ENCODE data around the gene TTC28. TPM values are rescaled to one million over a fixed set of nuclear protein-coding genes. Genes with fewer than 3 reads are reported as not detected.
A peak's percentile ranks its signal among the peaks of the same experiment; 100 is the strongest.
"Not testable (repeated sequence)": the region's sequence is repeated elsewhere in the genome, so short reads cannot be mapped to it uniquely, and the experiment has no call there.

Gene TTC28
- polyA plus RNA-seq, 6 donors from 2014 or later: 2.2 to 5.0 (median 2.9) TPM

GRCh38 chr22:28467055-28467454 is 212.6 kb downstream of the TTC28 start:
- H3K4me1 Mint-ChIP-seq; H3K27ac Mint-ChIP-seq; DNase-seq; H3K4me3 Mint-ChIP-seq; H3K36me3 Mint-ChIP-seq; ATAC-seq (ENCODE audit: low read depth in 2 of 2); H3K9me3 Mint-ChIP-seq: not testable (repeated sequence)
- peaks cover 0 to 24% (median 6%) of the 10 kb centered on the region in 3 donors for H3K27me3 Mint-ChIP-seq

- no peak for ATAC-seq (ENCODE audit: low read depth in 2 of 2)
- H3K4me3 Mint-ChIP-seq: no peak overlapping the region
These were observed 213.2 kb downstream of the TTC28 start for GRCh38 chr22:28466399-28466798.

GRCh38 chr22:28465841-28466240 is 213.8 kb downstream of the TTC28 start:
- Mint-ChIP-seq H3K27me3 (peaks cover 0 to 19% (median 6%) of the 10 kb centered on the region in 3 donors), H3K27ac (no peak overlapping the region), H3K4me1 (no peaks in the 10 kb centered on the region), H3K9me3 (no peaks in the 10 kb centered on the region), H3K4me3 (no peak overlapping the region), H3K36me3 (no peaks in the 10 kb centered on the region)
- DNase-seq (no peak), ATAC-seq (ENCODE audit: low read depth in 2 of 2) (no peak)

More at GRCh38 chr22:28466399-28466798, 213.2 kb downstream of the TTC28 start:
- Mint-ChIP-seq H3K4me1 (no peaks in the 10 kb centered on the region), H3K27ac (no peak overlapping the region), H3K9me3 (no peaks in the 10 kb centered on the region), H3K36me3 (no peaks in the 10 kb centered on the region), H3K27me3 (peaks cover 0 to 24% (median 6%) of the 10 kb centered on the region in 3 donors)
- no peak for DNase-seq

- Mint-ChIP-seq H3K4me3 (no peak overlapping the region), H3K9me3 (no peaks in the 10 kb centered on the region), H3K27me3 (peaks cover 0 to 8% (median 2%) of the 10 kb centered on the region in 3 donors), H3K36me3 (no peaks in the 10 kb centered on the region), H3K4me1 (no peaks in the 10 kb centered on the region), H3K27ac (peak overlapping the region in 2 of 6 donors; percentile 22 to 54)
- ATAC-seq (ENCODE audit: low read depth in 2 of 2) (no peak), DNase-seq (no peak)
These were observed 215.5 kb downstream of the TTC28 start for GRCh38 chr22:28464127-28464526.

- H3K4me1 Mint-ChIP-seq, H3K4me3 Mint-ChIP-seq, H3K27me3 Mint-ChIP-seq: not testable (repeated sequence)
These were observed 216.2 kb downstream of the TTC28 start for GRCh38 chr22:28463408-28463807.

GRCh38 chr22:28462901-28463300 is 216.7 kb downstream of the TTC28 start:
- ATAC-seq (ENCODE audit: low read depth in 2 of 2): no peak
- Mint-ChIP-seq H3K27me3 (peaks cover 0 to 5% (median 0%) of the 10 kb centered on the region in 3 donors), H3K4me3 (no peak overlapping the region), H3K27ac (no peak overlapping the region), H3K36me3 (no peaks in the 10 kb centered on the region), H3K4me1 (no peaks in the 10 kb centered on the region), H3K9me3 (no peaks in the 10 kb centered on the region)
- no peak for DNase-seq

More at GRCh38 chr22:28463408-28463807, 216.2 kb downstream of the TTC28 start:
- not testable (repeated sequence) for H3K27ac Mint-ChIP-seq; H3K9me3 Mint-ChIP-seq; H3K36me3 Mint-ChIP-seq; DNase-seq; ATAC-seq (ENCODE audit: low read depth in 2 of 2)

- ATAC-seq (ENCODE audit: low read depth in 2 of 2) (no peak), DNase-seq (no peak)
- Mint-ChIP-seq H3K4me1 (no peaks in the 10 kb centered on the region), H3K4me3 (no peak overlapping the region), H3K9me3 (no peaks in the 10 kb centered on the region), H3K27ac (no peak overlapping the region), H3K27me3 (peaks cover 0 to 5% (median 0%) of the 10 kb centered on the region in 3 donors), H3K36me3 (no peaks in the 10 kb centered on the region)
These were observed 217.6 kb downstream of the TTC28 start for GRCh38 chr22:28462041-28462440.

GRCh38 chr22:28454431-28455064 is 225.1 kb downstream of the TTC28 start:
- H3K27ac Mint-ChIP-seq: no peak overlapping the region
- ATAC-seq (ENCODE audit: low read depth in 2 of 2): no peak
- no peaks in the 10 kb centered on the region for H3K4me1 Mint-ChIP-seq
- H3K4me3 Mint-ChIP-seq: no peak overlapping the region
- peaks cover 0 to 14% (median 1%) of the 10 kb centered on the region in 7 donors for H3K9me3 Mint-ChIP-seq
- H3K36me3 Mint-ChIP-seq: no peaks in the 10 kb centered on the region
- peaks cover 0 to 13% (median 9%) of the 10 kb centered on the region in 3 donors for H3K27me3 Mint-ChIP-seq
- no peak for DNase-seq

GRCh38 chr22:28450109-28450508 is 229.5 kb downstream of the TTC28 start:
- no peaks in the 10 kb centered on the region for H3K36me3 Mint-ChIP-seq
- peaks cover 0 to 14% (median 1%) of the 10 kb centered on the region in 7 donors for H3K9me3 Mint-ChIP-seq
- peaks cover 4 to 30% (median 21%) of the 10 kb centered on the region in 3 donors for H3K27me3 Mint-ChIP-seq
- no peak overlapping the region for H3K4me3 Mint-ChIP-seq
- ATAC-seq (ENCODE audit: low read depth in 2 of 2): no peak
- no peak overlapping the region for H3K27ac Mint-ChIP-seq
- no peaks in the 10 kb centered on the region for H3K4me1 Mint-ChIP-seq
- DNase-seq: no peak

GRCh38 chr22:28449041-28449440 is 230.6 kb downstream of the TTC28 start:
- peaks cover 4 to 37% (median 27%) of the 10 kb centered on the region in 3 donors for H3K27me3 Mint-ChIP-seq
- peaks cover 0 to 14% (median 1%) of the 10 kb centered on the region in 7 donors for H3K9me3 Mint-ChIP-seq
- H3K4me1 Mint-ChIP-seq: no peaks in the 10 kb centered on the region

GRCh38 chr22:28448625-28449024 is 231.0 kb downstream of the TTC28 start:
- Mint-ChIP-seq H3K27me3 (peaks cover 4 to 36% (median 24%) of the 10 kb centered on the region in 3 donors), H3K4me1 (peaks cover 0 to under 1% (median under 1%) of the 10 kb centered on the region in 3 donors), H3K4me3 (no peak overlapping the region), H3K9me3 (peaks cover 0 to 14% (median 1%) of the 10 kb centered on the region in 7 donors), H3K36me3 (no peaks in the 10 kb centered on the region), H3K27ac (no peak overlapping the region)
- DNase-seq (no peak), ATAC-seq (ENCODE audit: low read depth in 2 of 2) (no peak)

More at GRCh38 chr22:28449041-28449440, 230.6 kb downstream of the TTC28 start:
- Mint-ChIP-seq H3K4me3 (no peak overlapping the region), H3K27ac (no peak overlapping the region), H3K36me3 (no peaks in the 10 kb centered on the region)
- ATAC-seq (ENCODE audit: low read depth in 2 of 2): no peak
- no peak for DNase-seq

GRCh38 chr22:28444659-28445058 is 235.0 kb downstream of the TTC28 start:
- Mint-ChIP-seq H3K9me3 (no peaks in the 10 kb centered on the region), H3K27ac (no peak overlapping the region), H3K27me3 (peaks cover 8 to 39% (median 32%) of the 10 kb centered on the region in 3 donors), H3K4me1 (peaks cover 7 to 21% (median 16%) of the 10 kb centered on the region in 3 donors), H3K4me3 (peak overlapping the region in 1 of 8 donors; percentile 19), H3K36me3 (no peaks in the 10 kb centered on the region)
- ATAC-seq (ENCODE audit: low read depth in 2 of 2) (no peak), DNase-seq (no peak)

- Mint-ChIP-seq H3K36me3 (no peaks in the 10 kb centered on the region), H3K4me1 (peaks cover 7 to 21% (median 16%) of the 10 kb centered on the region in 3 donors), H3K9me3 (no peaks in the 10 kb centered on the region), H3K27me3 (peaks cover 8 to 44% (median 32%) of the 10 kb centered on the region in 3 donors), H3K27ac (no peak overlapping the region), H3K4me3 (peak overlapping the region; percentile 27 to 89 (median 78))
- no peak for DNase-seq
- no peak for ATAC-seq (ENCODE audit: low read depth in 2 of 2)
These were observed 236.1 kb downstream of the TTC28 start for GRCh38 chr22:28443526-28443876.
